RCC 7860 (cell line): Measurements from ENCODE around the gene ART1.
"Not testable (repeated sequence)": the region's sequence is repeated elsewhere in the genome, so short reads cannot be mapped to it uniquely, and the experiment has no call there.

Experiments
- DNase-seq: peaks from one replicate; pipeline ENCODE4 v3.0.0-alpha.2; 2015; ENCODE audit warnings: low spot score
- FAIRE-seq: peaks from 2 replicates; lab custom pipeline; 2012; peaks lifted over from hg19 to GRCh38; lab: Jason Lieb, UNC

Gene ART1

DNA sequence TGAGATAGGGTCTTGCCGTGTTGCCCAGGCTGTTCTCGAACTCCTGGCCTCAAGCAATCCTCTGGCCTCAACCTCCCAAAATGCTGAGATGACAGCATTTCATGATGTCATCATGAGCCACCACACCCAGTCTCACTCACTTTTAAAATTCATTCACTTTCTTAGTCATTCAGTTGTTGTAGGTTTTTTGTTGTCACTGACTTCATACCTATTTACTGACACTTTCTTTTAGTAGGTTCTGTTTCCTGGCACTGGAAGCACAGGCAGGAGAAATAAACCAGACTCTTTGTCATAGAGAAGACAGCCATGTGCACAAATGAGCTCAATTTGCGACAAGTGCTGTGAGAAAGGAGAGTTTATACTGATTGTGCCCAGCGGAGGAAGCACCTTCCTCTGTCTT lies 13.6 kb upstream of the ART1 start:
- DNase-seq (no peak), FAIRE-seq (no peak)

DNA sequence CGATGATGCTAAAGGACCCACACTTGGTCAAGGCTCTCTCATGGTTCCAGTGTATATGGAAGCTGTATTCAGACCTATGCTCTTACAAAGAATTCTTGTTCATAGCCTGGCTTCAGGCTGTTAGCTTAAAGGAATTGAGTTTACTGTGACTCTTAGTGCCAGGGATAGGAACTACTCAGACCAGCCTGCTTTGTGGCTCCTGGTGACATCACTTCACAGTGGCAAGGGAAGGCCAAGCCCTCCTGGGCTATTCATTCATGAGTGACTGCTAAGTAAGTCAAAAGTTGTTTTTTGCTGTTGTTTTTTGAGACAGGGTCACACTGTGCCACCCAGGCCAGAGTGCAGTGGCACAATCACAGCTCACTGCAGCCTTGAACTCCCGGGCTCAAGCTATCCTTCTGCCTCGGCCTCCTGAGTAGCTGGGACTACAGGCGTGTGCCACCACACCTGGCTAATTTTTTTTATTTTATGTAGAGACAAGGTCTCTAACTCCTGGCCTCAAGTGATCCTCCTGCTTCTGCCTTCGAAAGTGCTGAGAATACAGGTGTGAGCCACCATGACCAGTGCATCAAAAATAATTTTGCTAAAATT lies 12.8 kb upstream of the ART1 start:
- FAIRE-seq (no peak), DNase-seq (no peak)

DNA sequence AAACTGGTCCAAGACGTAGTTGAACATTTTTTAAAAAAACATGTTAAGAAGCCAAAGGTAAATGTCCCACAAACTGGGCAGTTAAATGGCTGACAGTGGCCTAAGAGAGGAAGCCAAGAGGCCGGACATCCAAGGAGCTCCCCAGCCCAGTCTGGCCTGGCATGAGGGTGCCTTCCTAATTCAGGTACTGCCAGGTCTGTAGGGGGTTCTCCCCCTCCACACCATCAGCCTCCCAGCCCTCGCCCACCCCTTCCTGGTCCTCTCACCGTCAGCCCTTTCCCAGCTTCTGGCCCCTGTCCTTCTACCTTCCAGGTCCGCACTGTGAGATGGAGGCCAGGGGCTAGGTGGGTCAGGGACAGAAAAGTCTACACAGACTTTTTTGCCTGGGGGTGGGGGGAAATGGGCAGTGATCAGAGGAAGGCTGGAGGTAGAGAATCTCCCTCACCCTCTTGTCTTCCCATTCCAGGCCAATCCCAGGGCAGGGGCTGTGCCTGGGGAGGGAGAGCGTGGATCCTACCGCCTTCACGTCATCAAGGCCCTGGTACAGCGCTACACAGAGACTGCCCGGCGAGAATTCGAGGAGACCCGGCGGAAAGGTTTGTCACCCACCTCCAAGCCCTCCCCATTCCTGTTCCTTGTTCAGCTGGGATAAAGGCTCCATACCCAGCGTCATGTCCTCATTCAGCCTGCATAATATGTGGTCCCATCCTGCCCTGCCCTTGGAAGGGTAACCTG lies 9.1 kb upstream of the ART1 start:
- FAIRE-seq (no peak), DNase-seq (no peak)

DNA sequence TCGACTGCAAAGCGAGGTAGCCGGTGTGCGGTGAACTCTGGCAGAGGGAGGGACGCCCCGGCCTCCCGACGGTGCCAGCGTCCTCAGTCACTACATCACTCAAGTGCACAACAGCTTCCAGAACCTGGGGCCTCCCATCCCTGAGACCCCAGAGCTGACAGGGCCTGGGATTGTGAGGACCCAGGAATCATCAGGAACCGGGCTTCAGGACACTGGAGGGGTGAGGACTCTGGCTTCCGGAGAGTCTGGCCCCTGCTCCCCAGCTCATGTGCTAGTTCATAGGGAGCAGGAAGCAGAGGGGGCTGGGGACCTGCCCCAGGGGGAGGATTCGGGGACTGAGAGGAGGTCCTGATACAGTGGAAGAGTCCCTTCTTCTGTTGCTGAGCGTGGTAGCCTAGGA lies 7.7 kb upstream of the ART1 start:
- FAIRE-seq (no peak), DNase-seq (no peak)

DNA sequence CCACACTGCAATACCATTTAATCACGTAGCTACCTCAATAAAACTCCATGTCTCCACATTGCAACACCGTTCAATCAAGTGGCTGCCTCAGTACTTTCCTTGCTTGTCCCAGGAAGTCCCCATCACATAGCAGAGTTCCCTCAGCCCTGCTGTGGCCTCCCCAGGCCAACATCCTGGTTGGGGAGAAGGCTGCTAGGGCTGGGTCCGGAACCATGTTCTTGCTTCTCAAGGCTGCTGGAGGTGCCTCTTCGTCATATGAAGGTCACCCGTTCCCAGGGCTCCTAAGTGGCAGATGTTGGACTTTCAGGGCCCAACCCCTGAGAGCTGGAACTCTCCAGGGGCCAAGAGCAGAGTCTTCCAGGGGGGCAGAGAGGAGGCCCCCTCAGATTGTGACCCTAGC lies 6.4 kb upstream of the ART1 start:
- FAIRE-seq (no peak), DNase-seq (no peak)

DNA sequence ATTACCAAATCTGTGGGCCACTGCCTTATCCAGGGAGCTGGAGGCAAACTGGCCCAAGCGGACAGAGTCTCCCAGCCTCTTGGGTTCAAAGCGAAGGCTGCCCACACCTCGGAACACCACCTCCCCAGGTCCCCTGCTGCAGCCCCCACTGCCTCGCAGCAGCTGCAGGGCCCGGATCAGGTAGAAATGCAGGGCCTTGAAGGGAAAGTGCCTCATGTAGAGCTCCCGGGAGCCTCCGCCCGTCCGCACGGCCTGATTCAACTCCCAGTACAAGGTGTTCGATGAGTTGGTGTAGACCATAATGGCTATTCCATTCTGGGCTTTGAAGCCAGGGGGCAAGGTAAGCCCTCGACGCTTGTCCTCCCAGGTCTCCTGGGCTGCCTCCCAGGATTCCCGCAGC lies 5.1 kb upstream of the ART1 start:
- no peak for FAIRE-seq
- DNase-seq, result no peak

DNA sequence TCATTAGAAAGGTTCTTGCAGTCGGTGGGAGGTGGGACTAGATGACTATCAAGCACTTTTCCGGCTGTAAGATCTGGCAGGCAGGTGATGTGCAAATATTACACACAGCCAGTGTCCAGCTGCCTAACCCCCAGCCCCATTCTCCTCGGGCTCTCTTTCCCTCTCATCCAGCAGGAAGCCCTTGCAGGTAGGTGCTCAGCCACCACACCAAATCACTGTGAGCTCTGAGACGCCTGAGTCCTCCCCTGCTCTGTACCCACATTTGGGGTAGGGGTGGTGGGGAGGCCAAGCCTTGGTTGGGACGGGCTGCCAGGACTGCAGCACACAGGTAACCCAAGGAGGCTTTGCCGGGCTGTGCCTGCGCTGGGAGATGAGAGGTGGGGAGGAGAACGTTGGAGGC lies 3.7 kb upstream of the ART1 start:
- FAIRE-seq (no peak), DNase-seq (no peak)

DNA sequence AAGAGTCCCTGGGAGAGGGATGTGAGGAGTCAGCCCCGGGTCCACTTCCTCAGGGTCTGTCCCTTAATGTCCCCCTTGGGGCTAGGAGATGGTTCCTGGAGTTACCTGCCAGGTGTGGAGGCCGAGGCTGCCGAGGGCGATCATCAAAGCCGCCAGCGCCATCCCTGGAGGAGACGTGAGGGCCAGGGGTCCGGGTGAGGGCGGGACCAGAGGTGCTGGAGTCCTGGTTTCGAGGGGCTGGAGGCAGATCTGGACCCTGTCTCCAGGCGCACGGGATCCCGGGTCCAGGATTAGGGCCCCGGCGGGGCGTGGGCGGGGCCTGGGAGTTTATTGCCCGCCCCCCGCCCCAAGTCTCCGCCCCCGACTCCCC lies 3.2 kb upstream of the ART1 start, which contains the start of gene ART5:
Gene ART5, minus strand, starts transcription at position 292 of the 370 bp plus-strand sequence. Its CDS starts 130 bp downstream, at position 162.
- DNase-seq (no peak), FAIRE-seq (no peak)

DNA sequence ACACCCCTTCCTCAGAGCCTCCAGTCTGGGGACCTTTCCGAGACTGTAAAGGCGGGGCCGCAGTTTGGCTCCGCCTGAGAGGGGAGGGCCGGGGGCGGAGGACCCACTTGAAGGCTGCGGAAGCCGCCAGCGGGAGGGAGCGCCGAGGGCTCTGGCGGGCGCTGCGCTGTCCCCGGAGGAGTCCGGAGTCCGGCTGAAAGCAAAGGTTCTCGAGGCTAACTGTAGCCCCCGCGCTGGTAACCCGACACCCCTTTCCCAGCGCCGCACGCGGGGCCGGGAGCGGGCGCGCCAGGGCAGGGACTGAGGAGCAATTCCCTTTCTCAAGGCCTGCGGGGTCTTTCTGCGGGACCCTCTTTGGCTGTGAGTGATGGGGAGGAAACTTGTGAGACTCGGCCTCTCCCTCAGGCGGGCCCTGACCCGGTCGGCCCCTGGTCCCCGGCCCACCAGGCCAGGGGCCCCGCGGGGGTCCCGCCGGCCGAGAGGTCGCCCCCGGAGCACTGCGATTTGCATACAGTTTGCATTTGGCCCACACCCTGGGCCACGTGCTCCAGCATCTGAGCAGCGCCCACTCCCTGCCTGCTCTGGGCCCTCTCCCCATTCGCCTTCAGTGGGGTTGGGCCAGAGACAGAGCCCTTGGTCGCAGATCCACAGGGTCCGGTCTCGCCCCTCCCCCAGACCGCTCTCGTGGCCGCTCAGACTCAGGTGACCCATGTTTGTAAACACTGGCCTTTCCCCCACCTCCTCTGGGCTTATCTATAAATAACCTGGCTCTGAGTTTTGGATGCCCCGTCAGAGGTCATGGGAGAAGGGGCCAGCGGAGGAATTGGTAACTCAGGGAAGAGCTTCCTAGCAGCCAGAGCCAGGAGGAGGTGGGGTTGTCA lies 2.6 kb upstream of the ART1 start:
- no peak for DNase-seq
- no peak for FAIRE-seq

DNA sequence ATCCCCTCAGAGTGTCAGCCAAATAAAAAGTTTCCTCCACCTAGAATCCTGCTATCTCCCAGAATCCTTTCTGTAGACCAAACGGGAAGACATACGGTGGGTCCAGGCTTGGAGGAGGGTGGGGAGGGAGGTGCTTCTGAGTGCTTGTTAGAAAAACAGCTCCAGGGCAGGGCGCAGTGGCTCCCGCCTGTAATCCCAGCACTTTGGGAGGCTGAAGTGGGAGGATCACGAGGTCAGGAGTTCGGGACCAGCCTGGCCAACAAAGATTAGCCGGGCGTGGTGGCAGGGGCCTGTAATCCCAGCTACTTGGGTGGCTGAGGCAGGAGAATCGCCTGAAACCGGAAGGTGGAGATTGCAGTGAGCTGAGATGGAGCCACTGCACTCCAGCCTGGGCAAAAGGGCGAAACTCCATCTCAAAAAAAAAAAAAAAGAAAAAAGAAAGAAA lies 1.8 kb upstream of the ART1 start:
- not testable (repeated sequence) for FAIRE-seq, DNase-seq

DNA sequence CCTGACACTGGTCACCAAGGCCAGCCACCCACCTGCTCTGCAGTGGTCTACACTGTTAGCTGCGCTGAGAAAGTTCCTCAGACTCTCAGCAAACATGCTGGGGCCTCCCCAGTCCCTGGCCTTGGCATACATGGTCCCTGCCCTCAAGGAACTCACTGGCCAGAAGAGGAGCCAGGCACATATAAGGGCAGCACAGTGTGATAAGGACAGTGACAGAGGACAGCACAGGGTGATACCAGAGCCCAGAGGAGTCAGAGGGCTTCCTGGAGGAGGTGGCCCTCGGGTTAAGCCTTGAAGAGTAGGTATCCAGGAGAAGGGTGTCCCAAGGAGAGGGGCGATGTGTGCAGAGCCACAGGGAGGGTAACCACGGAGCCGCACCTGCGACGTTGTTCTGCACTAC lies 624 bp downstream of the ART1 start:
- DNase-seq (no peak), FAIRE-seq (no peak)

DNA sequence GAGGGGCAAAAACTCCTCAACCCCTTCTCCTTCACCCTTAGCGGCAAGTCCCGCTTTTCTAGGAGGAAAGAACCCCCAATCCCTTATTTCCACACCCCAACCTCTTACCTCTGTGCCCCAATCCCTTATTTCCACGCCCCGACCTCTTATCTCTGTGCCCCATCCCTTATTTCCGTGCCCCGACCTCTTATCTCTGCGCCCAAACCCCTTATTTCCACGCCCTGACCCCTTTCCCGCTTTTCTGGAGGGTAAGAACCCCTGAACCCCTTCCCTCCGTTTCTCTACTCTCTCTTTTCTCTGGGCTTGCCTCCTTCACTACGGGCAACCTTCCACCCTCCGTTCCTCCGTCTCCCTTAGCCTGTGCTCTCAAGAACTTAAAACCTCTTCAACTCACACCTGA lies 3.9 kb downstream of the ART1 start:
- not testable (repeated sequence) for DNase-seq, FAIRE-seq

DNA sequence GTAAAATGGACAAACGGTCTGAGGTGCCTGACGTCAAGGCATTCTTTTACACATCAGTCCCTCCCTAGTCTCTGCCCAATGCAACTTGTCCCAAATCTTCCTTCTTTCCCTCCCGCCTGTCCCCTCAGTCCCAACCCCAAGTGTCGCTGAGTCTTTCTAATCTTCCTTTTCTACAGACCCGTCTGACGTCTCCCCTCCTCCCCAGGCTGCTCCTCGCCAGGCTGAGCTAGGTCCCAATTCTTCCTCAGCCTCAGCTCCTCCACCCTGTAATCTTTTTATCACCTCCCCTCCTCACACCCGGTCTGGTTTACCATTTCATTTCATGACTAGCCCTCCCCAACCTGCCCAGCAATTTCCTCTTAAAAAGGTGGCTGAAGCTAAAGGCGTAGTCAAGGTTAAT lies 4.4 kb downstream of the ART1 start:
- not testable (repeated sequence) for DNase-seq, FAIRE-seq

DNA sequence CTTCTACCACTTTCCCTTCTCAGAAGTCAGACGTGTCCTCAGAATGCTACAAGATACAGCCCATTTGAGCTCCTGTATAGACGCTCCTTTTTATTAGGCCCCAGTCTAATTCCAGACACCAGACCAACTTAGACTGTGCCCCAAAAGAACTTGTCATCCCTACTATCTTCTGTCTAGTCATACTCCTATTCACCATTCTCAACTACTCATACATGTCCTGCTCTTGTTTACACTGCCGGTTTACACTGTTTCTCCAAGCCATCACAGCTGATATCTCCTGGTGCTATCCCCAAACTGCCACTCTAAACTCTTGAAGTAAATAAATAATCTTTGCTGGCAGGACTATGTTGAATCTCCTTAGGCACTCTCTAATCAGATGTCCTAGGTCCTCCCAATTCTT lies 7.6 kb downstream of the ART1 start:
- FAIRE-seq, DNase-seq: not testable (repeated sequence)

DNA sequence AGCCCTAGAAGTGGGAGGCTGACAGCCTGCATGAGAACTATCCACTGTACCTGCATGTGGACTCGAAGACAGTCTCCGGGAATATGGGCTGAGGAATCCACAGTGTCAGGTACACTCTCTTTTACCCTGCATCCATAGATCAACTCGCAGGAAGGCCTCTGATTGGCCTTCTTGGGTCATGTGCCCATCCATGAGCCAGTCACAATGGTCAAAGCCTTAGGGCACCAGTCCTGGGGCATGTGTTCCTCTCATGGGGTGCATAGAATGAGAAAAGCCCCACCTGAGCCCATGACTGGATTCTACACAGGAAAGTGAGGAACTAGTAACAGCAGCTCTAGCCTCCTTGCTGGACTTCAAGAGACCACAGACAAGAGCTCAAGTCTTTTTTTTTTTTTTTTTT lies 10.6 kb downstream of the ART1 start:
- DNase-seq, result no peak
- FAIRE-seq, result no peak

DNA sequence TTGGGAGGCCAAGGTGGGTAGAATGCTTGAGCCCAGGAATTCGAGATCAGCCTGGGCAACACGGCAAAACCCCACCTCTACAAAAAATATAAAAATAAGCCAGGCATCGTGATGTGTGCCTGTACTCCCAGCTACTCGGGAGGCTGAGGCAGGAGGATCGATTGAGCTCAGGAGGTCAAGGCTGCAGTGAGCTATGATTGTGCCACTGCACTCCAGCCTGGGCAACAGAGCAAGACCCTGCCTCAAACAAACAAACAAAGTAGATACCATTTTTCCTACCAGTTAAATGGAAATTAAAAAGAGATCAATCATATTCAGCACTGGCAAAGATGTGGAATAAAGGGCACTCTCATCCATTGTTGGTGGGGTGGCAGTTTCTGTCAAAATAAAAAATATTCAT lies 12.4 kb downstream of the ART1 start:
- DNase-seq, FAIRE-seq: not testable (repeated sequence)

DNA sequence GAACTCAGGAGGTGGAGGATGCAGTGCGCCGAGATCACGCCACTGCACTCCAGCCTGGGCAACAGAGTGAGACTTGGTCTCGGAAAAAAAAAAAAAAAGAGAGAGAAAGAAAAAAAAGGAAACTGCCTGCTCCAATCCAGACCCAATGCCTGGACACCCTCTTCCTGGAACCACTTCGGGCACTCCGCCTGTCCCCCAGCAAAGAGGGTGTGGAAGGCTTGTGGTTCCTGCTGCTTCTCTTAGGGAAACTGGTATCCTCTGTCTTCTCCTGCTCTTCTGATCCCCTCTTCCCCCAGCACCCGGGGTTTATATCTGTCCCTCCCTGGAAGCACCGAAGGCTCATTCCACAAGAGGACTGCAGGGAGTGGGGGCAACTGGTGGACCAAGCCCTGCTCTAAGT lies 13.3 kb downstream of the ART1 start:
- FAIRE-seq, result no peak

DNA sequence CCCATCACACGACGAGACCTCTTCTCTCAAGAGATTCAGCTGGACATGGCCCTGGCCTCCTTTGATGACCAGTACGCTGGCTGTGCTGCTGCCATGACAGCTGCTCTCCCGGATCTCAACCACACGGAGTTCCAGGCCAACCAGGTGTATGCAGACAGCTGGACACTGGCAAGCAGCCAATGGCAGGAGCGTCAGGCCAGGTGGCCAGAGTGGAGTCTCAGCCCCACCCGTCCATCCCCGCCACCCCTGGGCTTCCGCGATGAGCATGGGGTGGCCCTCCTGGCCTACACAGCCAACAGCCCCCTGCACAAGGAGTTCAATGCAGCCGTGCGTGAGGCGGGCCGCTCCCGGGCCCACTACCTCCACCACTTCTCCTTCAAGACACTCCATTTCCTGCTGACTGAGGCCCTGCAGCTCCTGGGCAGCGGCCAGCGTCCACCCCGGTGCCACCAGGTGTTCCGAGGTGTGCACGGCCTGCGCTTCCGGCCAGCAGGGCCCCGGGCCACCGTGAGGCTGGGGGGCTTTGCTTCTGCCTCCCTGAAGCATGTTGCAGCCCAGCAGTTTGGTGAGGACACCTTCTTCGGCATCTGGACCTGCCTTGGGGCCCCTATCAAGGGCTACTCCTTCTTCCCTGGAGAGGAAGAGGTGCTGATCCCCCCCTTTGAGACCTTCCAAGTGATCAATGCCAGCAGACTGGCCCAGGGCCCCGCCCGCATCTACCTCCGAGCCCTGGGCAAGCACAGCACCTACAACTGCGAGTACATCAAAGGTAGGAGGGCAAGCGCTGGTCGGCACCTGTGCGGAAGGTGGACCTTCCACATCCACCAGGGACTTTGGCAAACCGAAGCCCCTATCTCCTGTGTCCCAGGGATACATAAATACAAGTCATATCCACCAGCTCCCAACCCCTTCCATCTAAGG lies 14.9 kb downstream of the ART1 start:
- DNase-seq, result no peak
- no peak for FAIRE-seq

More for the DNA sequence above, 13.3 kb downstream of the ART1 start:
- no peak for DNase-seq

DNA sequence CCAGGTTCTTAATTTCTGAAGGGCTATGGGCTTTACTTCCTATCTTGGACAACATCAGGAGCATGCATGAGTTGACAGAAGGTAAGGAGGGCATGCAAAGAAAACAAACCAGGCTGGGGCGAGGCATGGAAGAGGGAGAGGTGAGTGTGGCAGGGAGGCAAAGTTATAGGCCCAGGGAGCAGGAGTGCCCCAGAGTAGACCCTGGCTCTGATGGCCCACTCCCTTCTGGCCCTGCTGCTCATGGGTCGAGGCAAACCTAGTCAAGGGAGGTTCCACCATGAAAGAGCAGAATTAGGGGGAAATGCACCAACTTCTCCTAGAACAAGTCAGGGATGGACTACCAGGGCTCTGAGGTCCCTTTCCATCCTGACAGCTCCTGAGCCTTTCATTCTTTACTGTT lies 16.0 kb downstream of the ART1 start:
- no peak for FAIRE-seq
- DNase-seq, result no peak

DNA sequence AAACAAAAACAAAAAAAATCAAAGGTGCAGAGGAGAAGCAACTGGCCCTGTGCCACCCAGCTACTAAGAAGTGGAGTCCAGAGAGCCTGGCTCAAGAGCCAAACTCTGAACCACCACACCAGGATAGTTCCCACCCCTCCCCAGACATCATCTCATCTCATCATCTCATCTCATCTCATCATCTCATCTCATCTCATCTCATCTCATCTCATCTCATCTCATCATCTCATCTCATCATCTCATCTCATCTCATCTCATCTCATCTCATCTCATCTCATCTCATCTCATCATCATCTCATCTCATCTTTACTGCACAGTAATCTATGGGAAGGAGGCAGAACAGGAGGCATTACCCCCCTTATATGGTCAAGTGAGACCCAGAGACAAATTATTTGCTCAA lies 17.9 kb downstream of the ART1 start:
- FAIRE-seq (no peak), DNase-seq (no peak)
